Measurements from ENCODE around the gene RBPJL.

Gene RBPJL, protein sequence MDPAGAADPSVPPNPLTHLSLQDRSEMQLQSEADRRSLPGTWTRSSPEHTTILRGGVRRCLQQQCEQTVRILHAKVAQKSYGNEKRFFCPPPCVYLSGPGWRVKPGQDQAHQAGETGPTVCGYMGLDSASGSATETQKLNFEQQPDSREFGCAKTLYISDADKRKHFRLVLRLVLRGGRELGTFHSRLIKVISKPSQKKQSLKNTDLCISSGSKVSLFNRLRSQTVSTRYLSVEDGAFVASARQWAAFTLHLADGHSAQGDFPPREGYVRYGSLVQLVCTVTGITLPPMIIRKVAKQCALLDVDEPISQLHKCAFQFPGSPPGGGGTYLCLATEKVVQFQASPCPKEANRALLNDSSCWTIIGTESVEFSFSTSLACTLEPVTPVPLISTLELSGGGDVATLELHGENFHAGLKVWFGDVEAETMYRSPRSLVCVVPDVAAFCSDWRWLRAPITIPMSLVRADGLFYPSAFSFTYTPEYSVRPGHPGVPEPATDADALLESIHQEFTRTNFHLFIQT

DNA sequence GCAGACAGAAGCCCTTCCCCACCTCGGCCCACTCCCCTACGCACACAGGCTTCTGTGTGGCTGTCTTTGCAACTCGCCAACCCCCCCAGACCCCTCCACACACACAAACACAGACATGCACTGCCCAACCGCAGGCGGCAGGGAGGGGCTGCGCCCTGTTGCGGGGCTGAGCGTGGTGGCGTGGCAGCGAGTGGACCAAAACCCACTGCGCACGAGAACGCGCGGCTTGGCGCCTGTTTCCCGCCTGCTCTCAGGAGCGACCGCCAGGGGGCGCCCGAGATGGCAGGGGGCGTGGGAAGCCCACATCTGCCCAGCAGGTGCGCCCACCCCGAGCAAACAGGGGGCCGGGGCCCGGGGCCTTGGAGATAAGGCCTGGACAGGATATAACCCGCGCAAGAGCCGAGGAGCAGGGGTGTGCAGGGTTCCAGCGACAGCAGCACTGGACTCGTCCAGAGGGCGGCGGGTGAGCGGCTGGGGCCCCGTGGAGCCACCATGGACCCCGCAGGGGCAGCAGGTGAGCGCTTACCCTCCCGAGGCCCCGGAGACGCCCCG lies at the start of gene RBPJL:
TSS of gene RBPJL (plus strand) at position 410 of the 552 bp plus-strand sequence. CDS start at position 493, 83 bp downstream.
- no peak within 1 kb of the TSS for H3K9ac ChIP-seq
- no peaks in the 10 kb centered on the region for H3K79me2 ChIP-seq
- H3K36me3 ChIP-seq (ENCODE audit: control insufficient read depth, insufficient read depth, low read length), result no peaks in the 10 kb centered on the region
- no peaks in the 10 kb centered on the region for H3K27me3 ChIP-seq (ENCODE audit: control insufficient read depth, insufficient read depth, low read length)
- TF ChIP-seq, protein P1, sequence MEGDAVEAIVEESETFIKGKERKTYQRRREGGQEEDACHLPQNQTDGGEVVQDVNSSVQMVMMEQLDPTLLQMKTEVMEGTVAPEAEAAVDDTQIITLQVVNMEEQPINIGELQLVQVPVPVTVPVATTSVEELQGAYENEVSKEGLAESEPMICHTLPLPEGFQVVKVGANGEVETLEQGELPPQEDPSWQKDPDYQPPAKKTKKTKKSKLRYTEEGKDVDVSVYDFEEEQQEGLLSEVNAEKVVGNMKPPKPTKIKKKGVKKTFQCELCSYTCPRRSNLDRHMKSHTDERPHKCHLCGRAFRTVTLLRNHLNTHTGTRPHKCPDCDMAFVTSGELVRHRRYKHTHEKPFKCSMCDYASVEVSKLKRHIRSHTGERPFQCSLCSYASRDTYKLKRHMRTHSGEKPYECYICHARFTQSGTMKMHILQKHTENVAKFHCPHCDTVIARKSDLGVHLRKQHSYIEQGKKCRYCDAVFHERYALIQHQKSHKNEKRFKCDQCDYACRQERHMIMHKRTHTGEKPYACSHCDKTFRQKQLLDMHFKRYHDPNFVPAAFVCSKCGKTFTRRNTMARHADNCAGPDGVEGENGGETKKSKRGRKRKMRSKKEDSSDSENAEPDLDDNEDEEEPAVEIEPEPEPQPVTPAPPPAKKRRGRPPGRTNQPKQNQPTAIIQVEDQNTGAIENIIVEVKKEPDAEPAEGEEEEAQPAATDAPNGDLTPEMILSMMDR (IDR thresholded peaks at IDR 0.05), result peak; percentile 73
- H3K4me2 ChIP-seq (ENCODE audit: low read length), result no peak within 1 kb of the TSS
- H3K27ac ChIP-seq, result no peak within 1 kb of the TSS
- no peak within 1 kb of the TSS for H3K4me3 ChIP-seq (ENCODE audit: low read depth, low read length)
- H3K9me3 ChIP-seq (ENCODE audit: control insufficient read depth, low read length), result no peaks in the 10 kb centered on the region
- H3K4me1 ChIP-seq, result no peaks in the 10 kb centered on the region
- no peak within 1 kb of the TSS for H2AFZ ChIP-seq

DNA sequence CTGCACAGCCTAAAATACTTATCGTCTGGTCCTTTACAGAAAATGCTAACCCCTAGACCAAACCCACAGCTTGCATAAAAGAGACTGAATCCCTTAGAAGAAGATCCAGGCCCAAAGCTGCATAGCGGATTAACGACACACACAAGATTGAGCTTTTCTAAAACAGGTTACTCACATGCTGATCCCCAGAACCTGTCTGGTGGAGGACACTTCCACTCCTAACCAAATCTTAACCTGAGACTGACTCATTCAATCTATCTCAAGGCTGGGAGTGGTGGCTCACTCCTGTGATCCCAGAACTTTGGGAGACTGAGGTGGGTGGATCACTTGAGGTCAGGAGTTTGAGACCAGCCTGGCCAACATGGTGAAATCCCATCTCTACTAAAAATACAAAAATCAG lies 49.5 kb upstream of the RBPJL start:
- H3K4me3 ChIP-seq (ENCODE audit: low read depth, low read length), result no peak overlapping the region
- H3K27me3 ChIP-seq (ENCODE audit: control insufficient read depth, insufficient read depth, low read length), result no peaks in the 10 kb centered on the region
- H3K4me1 ChIP-seq, result peaks cover 10% of the 10 kb centered on the region
- no peak overlapping the region for H3K9ac ChIP-seq
- no peaks in the 10 kb centered on the region for H3K9me3 ChIP-seq (ENCODE audit: control insufficient read depth, low read length)
- no peak overlapping the region for H3K27ac ChIP-seq
- no peaks in the 10 kb centered on the region for H3K36me3 ChIP-seq (ENCODE audit: control insufficient read depth, insufficient read depth, low read length)
- H3K4me2 ChIP-seq (ENCODE audit: low read length), result no peak overlapping the region
- TF ChIP-seq, protein P1 (IDR thresholded peaks at IDR 0.05), result no peak
- H2AFZ ChIP-seq, result no peak overlapping the region
- H3K79me2 ChIP-seq, result no peaks in the 10 kb centered on the region

DNA sequence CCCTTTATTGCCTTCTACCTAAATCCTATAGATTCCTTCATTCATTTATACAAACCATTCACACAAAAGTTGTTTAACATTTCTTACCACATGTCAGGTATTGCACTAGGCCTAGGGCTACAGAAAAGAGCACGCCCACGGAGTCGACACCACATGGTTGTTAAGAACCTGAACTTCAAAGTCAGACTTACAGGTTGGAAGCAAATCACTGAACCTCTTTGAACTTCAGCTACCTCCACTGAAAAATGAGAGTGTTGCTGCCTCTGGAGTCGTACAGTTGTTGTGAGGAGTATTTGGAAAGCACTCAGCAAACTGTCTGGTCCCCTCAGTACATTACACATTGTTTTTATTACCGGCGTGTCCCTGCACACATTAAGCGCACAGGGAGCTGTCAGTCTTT lies 48.9 kb upstream of the RBPJL start:
- Histone ChIP-seq H3K4me2 (ENCODE audit: low read length) (no peak overlapping the region), H3K4me3 (ENCODE audit: low read depth, low read length) (no peak overlapping the region), H3K9ac (no peak overlapping the region), H3K79me2 (no peaks in the 10 kb centered on the region), H3K27ac (no peak overlapping the region), H3K9me3 (ENCODE audit: control insufficient read depth, low read length) (no peaks in the 10 kb centered on the region), H3K36me3 (ENCODE audit: control insufficient read depth, insufficient read depth, low read length) (no peaks in the 10 kb centered on the region), H2AFZ (no peak overlapping the region), H3K27me3 (ENCODE audit: control insufficient read depth, insufficient read depth, low read length) (no peaks in the 10 kb centered on the region), H3K4me1 (peaks cover 10% of the 10 kb centered on the region)
- TF ChIP-seq, protein P1 (IDR thresholded peaks at IDR 0.05), result no peak

DNA sequence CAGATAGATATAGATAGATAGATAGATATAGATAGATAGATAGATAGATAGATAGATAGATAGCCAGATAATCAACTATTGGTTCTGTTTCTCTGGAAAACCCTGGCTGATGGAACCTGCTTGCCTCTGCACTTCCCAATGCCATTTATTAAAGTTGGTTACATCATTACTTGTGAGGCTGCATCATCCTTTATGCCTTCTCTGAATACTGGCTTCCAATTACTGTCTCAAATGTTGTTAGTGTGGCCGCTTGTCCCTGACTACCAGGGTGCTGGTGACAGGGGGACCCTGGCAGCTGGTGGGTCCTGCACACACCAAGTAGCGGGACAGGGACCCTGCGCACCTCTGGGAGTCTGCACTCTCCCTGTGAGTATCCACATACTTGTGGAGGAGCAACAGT lies 48.4 kb upstream of the RBPJL start:
- H3K4me1 ChIP-seq, result peaks cover 10% of the 10 kb centered on the region
- no peaks in the 10 kb centered on the region for H3K36me3 ChIP-seq (ENCODE audit: control insufficient read depth, insufficient read depth, low read length)
- TF ChIP-seq, protein P1 (IDR thresholded peaks at IDR 0.05), result no peak

More for the DNA sequence above, 48.4 kb upstream of the RBPJL start:
- H2AFZ ChIP-seq, result no peak overlapping the region
- no peaks in the 10 kb centered on the region for H3K27me3 ChIP-seq (ENCODE audit: control insufficient read depth, insufficient read depth, low read length)
- no peaks in the 10 kb centered on the region for H3K9me3 ChIP-seq (ENCODE audit: control insufficient read depth, low read length)
- H3K9ac ChIP-seq, result no peak overlapping the region
- H3K27ac ChIP-seq, result no peak overlapping the region
- no peak overlapping the region for H3K4me3 ChIP-seq (ENCODE audit: low read depth, low read length)
- H3K79me2 ChIP-seq, result no peaks in the 10 kb centered on the region
- no peak overlapping the region for H3K4me2 ChIP-seq (ENCODE audit: low read length)

All from parathyroid adenoma (tissue), 2 donors.